SK-N-SH (cell line): Measurements from ENCODE around the gene ABCB9. TPM values are rescaled to one million over a fixed set of nuclear protein-coding genes. Genes with fewer than 3 reads are reported as not detected.

Experiments
- CTCF ChIA-PET: fragments of 300-600, 350-600 bp; formaldehyde crosslinking; extraction: SDS; loops from one replicate; lab custom pipeline; 2021; lab: Yijun Ruan, JAX
- POLR2A ChIA-PET: fragments of 350-600 bp; sonication (Branson Sonifier 250); formaldehyde crosslinking; extraction: SDS; loops from one replicate; lab custom pipeline; 2020; ENCODE audit warnings: antibody characterized with exemption, inconsistent platforms; lab: Yijun Ruan, JAX
- DNase-seq: peaks from one replicate; pipeline ENCODE4 v3.0.0; 2012
- H2AFZ ChIP-seq: fragments of 200-600 bp; sonication (generic); 2 replicates; pipeline ENCODE4 v1.8.1; 2016; ENCODE audit warnings: antibody characterized with exemption, mild to moderate bottlenecking, low read depth
- H3F3A ChIP-seq: fragments of 200-600 bp; sonication (generic); replicated peaks from 2 replicates; pipeline ENCODE3; 2016; ENCODE audit warnings: antibody characterized with exemption, mild to moderate bottlenecking; ENCODE audit not compliant: insufficient read depth
- H3K27ac ChIP-seq, 2 experiments: fragments of 200-500 bp in 1 of 2; fragments of 200-600 bp in 1 of 2; sonication (Bioruptor generic) in 1 of 2; sonication (generic), shearing (Covaris generic) in 1 of 2; 2 replicates each; pipeline versions ENCODE4 v1.5.1 to v1.6.1; 2014 to 2016; ENCODE audit warnings: low read depth in 2 of 2, inconsistent platforms in 1 of 2, low read length in 1 of 2, mild to moderate bottlenecking in 1 of 2, mixed read lengths in 1 of 2
- H3K27me3 ChIP-seq: fragments of 200-600 bp; sonication (generic), shearing (Covaris generic); 2 replicates; pipeline ENCODE4 v1.6.1; 2016; ENCODE audit warnings: mixed run types; ENCODE audit not compliant: insufficient read depth
- H3K36me3 ChIP-seq, 2 experiments: fragments of 200-500 bp in 1 of 2; fragments of 200-600 bp in 1 of 2; sonication (Bioruptor generic) in 1 of 2; sonication (generic) in 1 of 2; replicated peaks in 1 of 2; 2 replicates each; pipeline versions ENCODE3 to v1.5.1; 2014 to 2016; ENCODE audit warnings: low read length in 1 of 2, mild to moderate bottlenecking in 1 of 2; ENCODE audit not compliant: insufficient read depth in 2 of 2, control insufficient read depth in 1 of 2
- H3K4me1 ChIP-seq, 2 experiments: fragments of 200-500 bp in 1 of 2; fragments of 200-600 bp in 1 of 2; sonication (Bioruptor generic) in 1 of 2; sonication (generic), shearing (Covaris generic) in 1 of 2; 2 replicates each; pipeline versions ENCODE4 v1.5.1 to v1.6.1; 2014 to 2016; ENCODE audit warnings: low read depth in 1 of 2, low read length in 1 of 2, mixed run types in 1 of 2; ENCODE audit not compliant: insufficient read depth in 2 of 2, control insufficient read depth in 1 of 2
- H3K4me2 ChIP-seq: fragments of 200-600 bp; sonication (generic), shearing (Covaris generic); 2 replicates; pipeline ENCODE4 v1.6.1; 2017; ENCODE audit warnings: mixed run types
- H3K4me3 ChIP-seq, 2 experiments: fragments of 200-500 bp in 1 of 2; fragments of 200-600 bp in 1 of 2; sonication (Bioruptor generic) in 1 of 2; sonication (generic), shearing (Covaris generic) in 1 of 2; 2 replicates each; pipeline versions ENCODE4 v1.5.1 to v1.8.1; 2014 to 2016; ENCODE audit warnings: low read depth in 2 of 2, inconsistent platforms in 1 of 2, low read length in 1 of 2, mild to moderate bottlenecking in 1 of 2, mixed read lengths in 1 of 2, moderate library complexity in 1 of 2
- H3K79me2 ChIP-seq: fragments of 200-600 bp; sonication (generic); 2 replicates; pipeline ENCODE4 v1.8.1; 2017; ENCODE audit warnings: mild to moderate bottlenecking; ENCODE audit not compliant: insufficient read depth
- H3K9ac ChIP-seq: fragments of 200-600 bp; sonication (generic); 2 replicates; pipeline ENCODE4 v1.6.1; 2017; ENCODE audit warnings: mixed run types
- H3K9me2 ChIP-seq: fragments of 200-600 bp; sonication (generic); 2 replicates; pipeline ENCODE4 v1.6.1; 2017; ENCODE audit warnings: mixed run types
- H3K9me3 ChIP-seq: fragments of 200-600 bp; sonication (generic); 2 replicates; pipeline ENCODE4 v1.6.1; 2017; ENCODE audit warnings: mixed run types, mild to moderate bottlenecking, moderate library complexity
- H4K20me1 ChIP-seq: fragments of 200-600 bp; sonication (generic); 2 replicates; pipeline ENCODE4 v1.6.1; 2017; ENCODE audit warnings: mild to moderate bottlenecking, mixed run types; ENCODE audit not compliant: insufficient read depth
- EP300 ChIP-seq, 2 experiments: IDR thresholded peaks; 2 replicates each; pipeline versions ENCODE4 v1.4.0 to v1.6.1; 2012; ENCODE audit warnings: borderline replicate concordance in 1 of 2, low read depth in 1 of 2, low read length in 1 of 2
- FOSL2 ChIP-seq: IDR thresholded peaks from 2 replicates; pipeline ENCODE4 v1.4.0; 2012; ENCODE audit warnings: low read depth, mild to moderate bottlenecking, moderate library complexity, borderline replicate concordance
- FOXM1 ChIP-seq: IDR thresholded peaks from 2 replicates; pipeline ENCODE4 v1.4.0; 2012; ENCODE audit warnings: low read depth, mild to moderate bottlenecking
- JUND ChIP-seq: IDR thresholded peaks from 2 replicates; pipeline ENCODE4 v1.4.0; 2012
- NFIC ChIP-seq: IDR thresholded peaks from 2 replicates; pipeline ENCODE4 v1.4.0; 2012; ENCODE audit warnings: borderline replicate concordance
- NRF1 ChIP-seq: IDR thresholded peaks from 2 replicates; pipeline ENCODE4 v1.6.1; 2012; ENCODE audit warnings: low read depth, mild to moderate bottlenecking, low read length
- POLR2AphosphoS5 ChIP-seq: IDR thresholded peaks from 2 replicates; pipeline ENCODE4 v1.6.1; 2012; ENCODE audit warnings: low read depth, low read length
- RCOR1 ChIP-seq: fragments of 150-350 bp; IDR thresholded peaks from 2 replicates; pipeline ENCODE4 v1.6.1; 2017; ENCODE audit warnings: antibody characterized with exemption, low read length
- RFX5 ChIP-seq: IDR thresholded peaks from 2 replicates; pipeline ENCODE4 v1.6.1; 2012; ENCODE audit warnings: mild to moderate bottlenecking, improper control_type of control experiment, low read length
- RXRA ChIP-seq: IDR thresholded peaks from 2 replicates; pipeline ENCODE4 v1.4.0; 2012; ENCODE audit warnings: low read depth, mild to moderate bottlenecking, borderline replicate concordance
- SIN3A ChIP-seq: IDR thresholded peaks from 2 replicates; pipeline ENCODE4 v1.6.1; 2012; ENCODE audit warnings: low read depth, mild to moderate bottlenecking, low read length, moderate library complexity, borderline replicate concordance
- TCF12 ChIP-seq: IDR thresholded peaks from 2 replicates; pipeline ENCODE4 v1.4.0; 2012
- TEAD4 ChIP-seq: IDR thresholded peaks from 2 replicates; pipeline ENCODE4 v1.4.0; 2012; ENCODE audit warnings: mild to moderate bottlenecking, borderline replicate concordance; ENCODE audit not compliant: insufficient read depth
- WGBS: methylation state at CpG from one replicate; pipeline ENCODE4 v1.1.6; 2017; ENCODE audit warnings: low lambda C conversion rate; 5-methylcytosine and 5-hydroxymethylcytosine counted together
- polyA plus RNA-seq, 3 experiments: library from polyadenylated mRNA; depleted of rRNA; stranded (reverse); fragments of >200 nt; gene quantifications; 2 replicates each; pipeline ENCODE4 v1.2.3, GENCODE V29; 2012
- TF ChIP-seq, protein P1 (sequence below): IDR thresholded peaks from 2 replicates; pipeline ENCODE4; 2012
- TF ChIP-seq, protein P2 (sequence below): fragments of 200-600 bp; sonication (generic); IDR thresholded peaks from 2 replicates; pipeline ENCODE4 v1.6.1; 2017; ENCODE audit warnings: antibody characterized with exemption, mild to moderate bottlenecking, moderate library complexity
- TF ChIP-seq, protein P3 (sequence below): IDR thresholded peaks from 2 replicates; pipeline ENCODE4 v1.4.0; 2012; ENCODE audit warnings: low read depth
- TF ChIP-seq, protein P4 (sequence below): IDR thresholded peaks from 2 replicates; pipeline ENCODE4 v1.4.0; 2012; ENCODE audit warnings: low read depth, borderline replicate concordance
- TF ChIP-seq, protein P5 (sequence below): IDR thresholded peaks from 2 replicates; pipeline ENCODE4 v1.4.0; 2012; ENCODE audit warnings: low read depth, borderline replicate concordance

ABCB9 gene
- polyA plus RNA-seq, 1 of the 3 experiments (the other 2 are of a cell fraction): 6.2 TPM

DNA sequence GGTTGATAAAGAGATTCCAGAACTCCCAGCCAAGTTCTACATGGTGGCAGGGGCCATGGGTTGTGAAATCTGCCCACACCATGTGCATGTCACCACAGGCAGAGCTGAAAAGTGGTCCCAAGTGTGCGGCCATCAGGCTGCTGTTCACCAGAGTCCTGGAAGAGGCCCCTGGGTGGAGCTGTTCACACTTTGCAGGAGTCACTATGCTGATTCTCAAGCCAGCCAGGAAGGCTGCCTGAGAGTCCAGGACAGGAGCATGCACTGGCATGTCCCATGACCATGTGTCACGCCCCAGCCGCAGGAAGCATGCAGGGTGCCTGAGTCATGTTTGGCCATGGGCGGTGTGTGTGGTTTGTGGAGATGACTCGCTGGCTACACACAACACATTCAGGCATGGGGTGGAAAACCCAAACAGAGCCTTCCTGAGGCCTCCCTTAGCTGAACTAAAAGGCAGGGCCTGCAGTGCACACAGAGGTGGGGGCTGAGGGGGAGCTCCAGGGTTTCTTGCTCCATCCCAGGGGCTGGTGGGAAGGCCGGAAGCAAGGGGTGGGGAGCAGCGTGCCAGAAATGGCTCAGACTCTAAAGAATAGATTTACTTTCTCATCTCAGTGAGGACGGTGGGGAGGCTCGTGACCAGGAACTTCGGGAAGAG lies 19.4 kb downstream of the ABCB9 start:
- Histone ChIP-seq H3K27me3 (no peaks in the 10 kb centered on the region), H3K4me1 (peaks cover 0 to 37% of the 10 kb centered on the region in 2 experiments; a peak in 2 of 4 replicates), H3K9me3 (no peaks in the 10 kb centered on the region), H3F3A (peaks cover 22% of the 10 kb centered on the region), H3K9me2 (no peaks in the 10 kb centered on the region), H3K36me3 (no peaks in the 10 kb centered on the region), H3K4me3 (no peak overlapping the region), H3K4me2 (peak overlapping the region; percentile 26; the same call in 1 of the 2 replicates), H2AFZ (no peak overlapping the region; the same call in 1 of the 2 replicates), H3K27ac (peak overlapping the region; percentile 0 to 89; a peak in 2 of 4 replicates), H3K9ac (no peak overlapping the region; the same call in 1 of the 2 replicates), H4K20me1 (no peaks in the 10 kb centered on the region), H3K79me2 (no peaks in the 10 kb centered on the region)
- TF ChIP-seq TEAD4 (0 out of 2 replicates have a peak, but pooled peaks have one; percentile 31), JUND (peak; percentile 83), FOSL2 (peak; percentile 92), TCF12 (peak; percentile 80), RCOR1 (no peak), NRF1 (no peak), RFX5 (no peak), POLR2AphosphoS5 (peak; percentile 23; the same call in 1 of the 2 replicates), RXRA (peak; percentile 33; the same call in 1 of the 2 replicates), FOXM1 (no peak), EP300 (IDR thresholded peaks at IDR 0.05; ENCODE audit: borderline replicate concordance in 1 of 2, low read depth in 1 of 2, low read length in 1 of 2) (peak in 1 of 2 experiments; percentile 54; a peak in 1 of 4 replicates), NFIC (peak; percentile 39; the same call in 1 of the 2 replicates), SIN3A (peak; percentile 87; the same call in 1 of the 2 replicates)
- TF ChIP-seq, protein P1, sequence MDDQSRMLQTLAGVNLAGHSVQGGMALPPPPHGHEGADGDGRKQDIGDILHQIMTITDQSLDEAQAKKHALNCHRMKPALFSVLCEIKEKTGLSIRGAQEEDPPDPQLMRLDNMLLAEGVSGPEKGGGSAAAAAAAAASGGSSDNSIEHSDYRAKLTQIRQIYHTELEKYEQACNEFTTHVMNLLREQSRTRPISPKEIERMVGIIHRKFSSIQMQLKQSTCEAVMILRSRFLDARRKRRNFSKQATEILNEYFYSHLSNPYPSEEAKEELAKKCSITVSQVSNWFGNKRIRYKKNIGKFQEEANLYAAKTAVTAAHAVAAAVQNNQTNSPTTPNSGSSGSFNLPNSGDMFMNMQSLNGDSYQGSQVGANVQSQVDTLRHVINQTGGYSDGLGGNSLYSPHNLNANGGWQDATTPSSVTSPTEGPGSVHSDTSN: peak; percentile 29; the same call in 1 of the 2 replicates
- TF ChIP-seq, protein P2, sequence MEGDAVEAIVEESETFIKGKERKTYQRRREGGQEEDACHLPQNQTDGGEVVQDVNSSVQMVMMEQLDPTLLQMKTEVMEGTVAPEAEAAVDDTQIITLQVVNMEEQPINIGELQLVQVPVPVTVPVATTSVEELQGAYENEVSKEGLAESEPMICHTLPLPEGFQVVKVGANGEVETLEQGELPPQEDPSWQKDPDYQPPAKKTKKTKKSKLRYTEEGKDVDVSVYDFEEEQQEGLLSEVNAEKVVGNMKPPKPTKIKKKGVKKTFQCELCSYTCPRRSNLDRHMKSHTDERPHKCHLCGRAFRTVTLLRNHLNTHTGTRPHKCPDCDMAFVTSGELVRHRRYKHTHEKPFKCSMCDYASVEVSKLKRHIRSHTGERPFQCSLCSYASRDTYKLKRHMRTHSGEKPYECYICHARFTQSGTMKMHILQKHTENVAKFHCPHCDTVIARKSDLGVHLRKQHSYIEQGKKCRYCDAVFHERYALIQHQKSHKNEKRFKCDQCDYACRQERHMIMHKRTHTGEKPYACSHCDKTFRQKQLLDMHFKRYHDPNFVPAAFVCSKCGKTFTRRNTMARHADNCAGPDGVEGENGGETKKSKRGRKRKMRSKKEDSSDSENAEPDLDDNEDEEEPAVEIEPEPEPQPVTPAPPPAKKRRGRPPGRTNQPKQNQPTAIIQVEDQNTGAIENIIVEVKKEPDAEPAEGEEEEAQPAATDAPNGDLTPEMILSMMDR: peak; percentile 56
- TF ChIP-seq, protein P3, sequence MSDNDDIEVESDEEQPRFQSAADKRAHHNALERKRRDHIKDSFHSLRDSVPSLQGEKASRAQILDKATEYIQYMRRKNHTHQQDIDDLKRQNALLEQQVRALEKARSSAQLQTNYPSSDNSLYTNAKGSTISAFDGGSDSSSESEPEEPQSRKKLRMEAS: peak; percentile 96
- TF ChIP-seq, protein P4, sequence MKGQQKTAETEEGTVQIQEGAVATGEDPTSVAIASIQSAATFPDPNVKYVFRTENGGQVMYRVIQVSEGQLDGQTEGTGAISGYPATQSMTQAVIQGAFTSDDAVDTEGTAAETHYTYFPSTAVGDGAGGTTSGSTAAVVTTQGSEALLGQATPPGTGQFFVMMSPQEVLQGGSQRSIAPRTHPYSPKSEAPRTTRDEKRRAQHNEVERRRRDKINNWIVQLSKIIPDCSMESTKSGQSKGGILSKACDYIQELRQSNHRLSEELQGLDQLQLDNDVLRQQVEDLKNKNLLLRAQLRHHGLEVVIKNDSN: peak; percentile 56; the same call in 1 of the 2 replicates
- TF ChIP-seq, protein P5, sequence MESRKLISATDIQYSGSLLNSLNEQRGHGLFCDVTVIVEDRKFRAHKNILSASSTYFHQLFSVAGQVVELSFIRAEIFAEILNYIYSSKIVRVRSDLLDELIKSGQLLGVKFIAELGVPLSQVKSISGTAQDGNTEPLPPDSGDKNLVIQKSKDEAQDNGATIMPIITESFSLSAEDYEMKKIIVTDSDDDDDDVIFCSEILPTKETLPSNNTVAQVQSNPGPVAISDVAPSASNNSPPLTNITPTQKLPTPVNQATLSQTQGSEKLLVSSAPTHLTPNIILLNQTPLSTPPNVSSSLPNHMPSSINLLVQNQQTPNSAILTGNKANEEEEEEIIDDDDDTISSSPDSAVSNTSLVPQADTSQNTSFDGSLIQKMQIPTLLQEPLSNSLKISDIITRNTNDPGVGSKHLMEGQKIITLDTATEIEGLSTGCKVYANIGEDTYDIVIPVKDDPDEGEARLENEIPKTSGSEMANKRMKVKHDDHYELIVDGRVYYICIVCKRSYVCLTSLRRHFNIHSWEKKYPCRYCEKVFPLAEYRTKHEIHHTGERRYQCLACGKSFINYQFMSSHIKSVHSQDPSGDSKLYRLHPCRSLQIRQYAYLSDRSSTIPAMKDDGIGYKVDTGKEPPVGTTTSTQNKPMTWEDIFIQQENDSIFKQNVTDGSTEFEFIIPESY: peak; percentile 19; the same call in 1 of the 2 replicates
- 74% methylated on average over 6 of the region's 10 CpGs for WGBS
- POLR2A ChIA-PET: interaction anchor here (0.6 kb wide), 1 partner anchor 15 kb away, joined by 3 read pairs; no protein-coding TSS in a partner anchor
- CTCF ChIA-PET: interaction anchor here (1.0 to 13.7 kb wide), 3 partner anchors 79 to 153 kb away, joined by 3 to 148 read pairs (median 12); no protein-coding TSS in a partner anchor
- no peak for DNase-seq
